Ovary (tissue), 9 donors: ENCODE results near the gene ERRFI1. TPM values are rescaled to one million over a fixed set of nuclear protein-coding genes. Genes with fewer than 3 reads are reported as not detected.
"Not testable (repeated sequence)": the region's sequence is repeated elsewhere in the genome, so short reads cannot be mapped to it uniquely, and the experiment has no call there.

Source experiments
- DNase-seq, 5 donors: peaks; one replicate each; pipeline ENCODE4 v3.0.0-alpha.2; 2019 to 2020
- H3K27ac ChIP-seq, 2 donors: fragments of 200-600 bp; one replicate each; pipeline versions ENCODE4 v1.5.1 to v1.8.0; 2019 to 2022
- H3K27me3 ChIP-seq: fragments of 200-600 bp; one replicate; pipeline ENCODE4 v1.8.0; 2022
- H3K36me3 ChIP-seq: fragments of 200-600 bp; sonication (generic); one replicate; pipeline ENCODE4 v1.5.1; 2019
- H3K4me1 ChIP-seq: one replicate; pipeline ENCODE4 v1.8.1; 2013; ENCODE audit warnings: mild to moderate bottlenecking, moderate library complexity; ENCODE audit not compliant: insufficient read depth
- H3K4me3 ChIP-seq: fragments of 200-600 bp; sonication (generic); one replicate; pipeline ENCODE4 v1.5.1; 2017
- H3K9me3 ChIP-seq, 2 donors: fragments of 200-600 bp in 1 of 2; sonication (generic) in 1 of 2; one replicate each; pipeline versions ENCODE4 v1.5.1 to v1.8.1; 2013 to 2019; ENCODE audit warnings: mild to moderate bottlenecking in 1 of 2, moderate library complexity in 1 of 2
- CTCF ChIP-seq, 3 donors: fragments of 450-650 bp in 2 of 3; fragments of 200-600 bp in 1 of 3; IDR thresholded peaks; one replicate each; pipeline versions ENCODE4 v1.5.1 to v1.8.0; 2016 to 2022; ENCODE audit warnings: antibody characterized with exemption in 3 of 3, mild to moderate bottlenecking in 1 of 3
- EP300 ChIP-seq: sonication (generic); formaldehyde crosslinking; IDR thresholded peaks from one replicate; pipeline ENCODE4 v1.6.1; 2017; ENCODE audit warnings: antibody characterized with exemption
- POLR2A ChIP-seq: fragments of 450-650 bp; IDR thresholded peaks from one replicate; pipeline ENCODE4 v1.6.1; 2017; ENCODE audit warnings: antibody characterized with exemption, mild to moderate bottlenecking, moderate library complexity
- WGBS, 3 donors: extraction: QIAGEN DNeasy Blood & Tissue Kit in 1 of 3; methylation state at CpG; one replicate each; pipeline versions ENCODE4 v1.1.5 to v1.1.7; 2013 to 2017; 5-methylcytosine and 5-hydroxymethylcytosine counted together
- intact Hi-C, 4 donors: fragments of 100-400 bp; cut with DNase I; formaldehyde crosslinking; loops; one replicate each; pipeline versions ENCODE4 v1.11.0 to v1.15.1; 2022 to 2023
- polyA plus RNA-seq, 2 donors: library from polyadenylated mRNA; stranded (reverse); fragments of 200-250 nt in 1 of 2; fragments of 350-450 nt in 1 of 2; fragmentation: Illumina TruSeq in 1 of 2; extraction: RNeasy Lipid Tissue Mini Kit (QIAGEN cat#74804) in 1 of 2; gene quantifications; one replicate each; pipeline ENCODE4 v1.2.3, GENCODE V29; 2013 to 2014
- total RNA-seq, 7 donors: library from RNA; depleted of rRNA in 2 of 7; stranded (reverse); fragments of >200 nt in 2 of 7; fragmentation: NEBNext Ultra II Directional in 3 of 7; extraction: Animal tissue kit (Norgen Biotek cat#: 25700) in 3 of 7; gene quantifications; one replicate each; pipeline versions ENCODE4 v1.1.0 to v1.2.4, GENCODE V29; 2016 to 2023
- donor health status: DM: no; HTN: no; CAD: no; lungs with moderate emphysema.
- donor health status: DM: no; HTN: no; CAD: no.
- donor health status: Bipolar disorder and iron deficiency.
- donor health status: DM: yes; HTN: yes; CAD: no.
- donor health status: DM: no; HTN: no; CAD: no.
- donor health status: DM: yes; HTN: yes; CAD: no.

The ERRFI1 gene
- total and polyA plus RNA-seq, 9 donors: 61.3 to 256 (median 109) TPM

- Histone ChIP-seq H3K4me1 (no peaks in the 10 kb centered on the region), H3K27ac (no peak overlapping the region), H3K27me3 (no peaks in the 10 kb centered on the region), H3K36me3 (no peaks in the 10 kb centered on the region), H3K4me3 (no peak overlapping the region), H3K9me3 (no peaks in the 10 kb centered on the region)
- intact Hi-C loops: no loop called here
- WGBS, 3 donors: 40 to 48% (median 47%) methylated on average over 5 of the region's 5 CpGs
- DNase-seq: no peak
- TF ChIP-seq POLR2A: no peak
- TF ChIP-seq EP300: no peak
- no peak for TF ChIP-seq CTCF (IDR thresholded peaks at IDR 0.05)
Observed at GRCh38 chr1:8053878-8054567, 27.9 kb upstream of the ERRFI1 start.

- 81 to 87% (median 85%) methylated on average over 4 of the region's 4 CpGs for WGBS, 3 donors
- Histone ChIP-seq H3K4me3 (no peak overlapping the region), H3K27me3 (no peaks in the 10 kb centered on the region), H3K4me1 (no peaks in the 10 kb centered on the region), H3K27ac (no peak overlapping the region), H3K36me3 (no peaks in the 10 kb centered on the region), H3K9me3 (no peaks in the 10 kb centered on the region)
- intact Hi-C loops: no loop called here
- TF ChIP-seq CTCF (IDR thresholded peaks at IDR 0.05) (no peak), EP300 (no peak), POLR2A (no peak)
- no peak for DNase-seq
Observed at GRCh38 chr1:8051650-8052049, 25.5 kb upstream of the ERRFI1 start.

GRCh38 chr1:8049229-8049628 is 23.1 kb upstream of the ERRFI1 start:
- H3K4me1 ChIP-seq, intact Hi-C loops, H3K9me3 ChIP-seq, H3K27me3 ChIP-seq, H3K27ac ChIP-seq, H3K36me3 ChIP-seq, DNase-seq, H3K4me3 ChIP-seq: not testable (repeated sequence)
- 89 to 98% (median 97%) methylated on average over 4 of the region's 4 CpGs for WGBS, 3 donors

GRCh38 chr1:8047686-8048445 is 21.8 kb upstream of the ERRFI1 start:
- TF ChIP-seq EP300 (no peak), CTCF (IDR thresholded peaks at IDR 0.05) (no peak), POLR2A (no peak)
- no peaks in the 10 kb centered on the region for H3K27me3 ChIP-seq
- no peak overlapping the region for H3K4me3 ChIP-seq
- intact Hi-C loops: no loop called here
- no peak overlapping the region for H3K27ac ChIP-seq
- H3K36me3 ChIP-seq: no peaks in the 10 kb centered on the region
- DNase-seq: no peak
- WGBS, 3 donors: 61 to 66% (median 65%) methylated on average over 7 of the region's 7 CpGs
- H3K9me3 ChIP-seq: no peaks in the 10 kb centered on the region
- no peaks in the 10 kb centered on the region for H3K4me1 ChIP-seq

GRCh38 chr1:8047112-8047511 is 21.0 kb upstream of the ERRFI1 start:
- Histone ChIP-seq H3K36me3 (no peaks in the 10 kb centered on the region), H3K4me1 (no peaks in the 10 kb centered on the region), H3K4me3 (no peak overlapping the region), H3K9me3 (no peaks in the 10 kb centered on the region), H3K27me3 (no peaks in the 10 kb centered on the region), H3K27ac (no peak overlapping the region)
- DNase-seq: no peak
- TF ChIP-seq CTCF (IDR thresholded peaks at IDR 0.05): no peak
- TF ChIP-seq POLR2A: no peak
- no peak for TF ChIP-seq EP300
- intact Hi-C loops: no loop called here
- 49 to 68% (median 58%) methylated on average over 3 of the region's 3 CpGs for WGBS, 3 donors
